Measurements from ENCODE around the gene NFATC4. TPM values are rescaled to one million over a fixed set of nuclear protein-coding genes. Genes with fewer than 3 reads are reported as not detected.

NFATC4 gene
- total RNA-seq, 2 donors from 2014 or later = 62.0 to 84.5 TPM

- Histone ChIP-seq H3K36me3 (no peaks in the 10 kb centered on the region), H3K4me1 (ENCODE audit: control insufficient read depth in 1 of 2, low read depth in 2 of 2) (no peaks in the 10 kb centered on the region), H3K27me3 (replicated peaks; ENCODE audit: insufficient read depth) (no peaks in the 10 kb centered on the region), H3K27ac (no peak overlapping the region), H3K4me3 (no peak overlapping the region), H3K9me3 (no peaks in the 10 kb centered on the region)
- DNase-seq (ENCODE audit: low spot score) (no peak), ATAC-seq (ENCODE audit: insufficient number of reproducible peaks, low FRiP score, low read depth) (no peak)
- no peak for TF ChIP-seq CTCF (IDR thresholded peaks at IDR 0.05)
These were observed 13.0 kb upstream of the NFATC4 start for GRCh38 chr14:24355009-24355408.

GRCh38 chr14:24356208-24356607, 11.8 kb upstream of the NFATC4 start:
- DNase-seq (ENCODE audit: low spot score) (no peak), ATAC-seq (ENCODE audit: insufficient number of reproducible peaks, low FRiP score, low read depth) (no peak)
- no peaks in the 10 kb centered on the region for H3K27me3 ChIP-seq (replicated peaks; ENCODE audit: insufficient read depth)
- no peaks in the 10 kb centered on the region for H3K36me3 ChIP-seq
- H3K4me1 ChIP-seq (ENCODE audit: control insufficient read depth in 1 of 2, low read depth in 2 of 2) = no peaks in the 10 kb centered on the region
- no peak overlapping the region for H3K27ac ChIP-seq
- H3K4me3 ChIP-seq = no peak overlapping the region
- no peak for TF ChIP-seq CTCF (IDR thresholded peaks at IDR 0.05)
- H3K9me3 ChIP-seq = no peaks in the 10 kb centered on the region

GRCh38 chr14:24360281-24360680, 7.7 kb upstream of the NFATC4 start:
- Histone ChIP-seq H3K27ac (no peak overlapping the region), H3K4me3 (no peak overlapping the region), H3K36me3 (no peaks in the 10 kb centered on the region), H3K9me3 (no peaks in the 10 kb centered on the region), H3K27me3 (replicated peaks; ENCODE audit: insufficient read depth) (no peaks in the 10 kb centered on the region), H3K4me1 (ENCODE audit: control insufficient read depth in 1 of 2, low read depth in 2 of 2) (peaks cover 2 to 5% of the 10 kb centered on the region in 2 donors)
- TF ChIP-seq CTCF (IDR thresholded peaks at IDR 0.05) = no peak
- DNase-seq (ENCODE audit: low spot score) = no peak
- no peak for ATAC-seq (ENCODE audit: insufficient number of reproducible peaks, low FRiP score, low read depth)

- Histone ChIP-seq H3K4me3 (no peak overlapping the region), H3K27ac (no peak overlapping the region), H3K36me3 (no peaks in the 10 kb centered on the region), H3K4me1 (ENCODE audit: control insufficient read depth in 1 of 2, low read depth in 2 of 2) (peaks cover 10 to 15% of the 10 kb centered on the region in 2 donors), H3K9me3 (no peaks in the 10 kb centered on the region), H3K27me3 (replicated peaks; ENCODE audit: insufficient read depth) (no peaks in the 10 kb centered on the region)
- DNase-seq (ENCODE audit: low spot score) = no peak
- ATAC-seq (ENCODE audit: insufficient number of reproducible peaks, low FRiP score, low read depth) = no peak
- no peak for TF ChIP-seq CTCF (IDR thresholded peaks at IDR 0.05)
These were observed 6.7 kb upstream of the NFATC4 start for GRCh38 chr14:24361326-24361725.

GRCh38 chr14:24362241-24362960, 5.6 kb upstream of the NFATC4 start:
- Histone ChIP-seq H3K36me3 (no peaks in the 10 kb centered on the region), H3K27ac (no peak overlapping the region), H3K27me3 (replicated peaks; ENCODE audit: insufficient read depth) (no peaks in the 10 kb centered on the region), H3K4me3 (no peak overlapping the region), H3K9me3 (no peaks in the 10 kb centered on the region), H3K4me1 (ENCODE audit: control insufficient read depth in 1 of 2, low read depth in 2 of 2) (peaks cover 10 to 18% of the 10 kb centered on the region in 2 donors)
- DNase-seq (ENCODE audit: low spot score) (no peak), ATAC-seq (ENCODE audit: insufficient number of reproducible peaks, low FRiP score, low read depth) (no peak)
- no peak for TF ChIP-seq CTCF (IDR thresholded peaks at IDR 0.05)

Data from thoracic aorta (tissue), 2 donors.